Muscle layer of colon (tissue), 2 donors: ENCODE measurements around the gene MCTS1.
"Not testable (repeated sequence)": the region's sequence is repeated elsewhere in the genome, so short reads cannot be mapped to it uniquely, and the experiment has no call there.

Experiments used
- H3K27ac ChIP-seq: one replicate; pipeline ENCODE4 v1.7.0; 2013; ENCODE audit warnings: low read depth, mild to moderate bottlenecking, low read length, moderate library complexity
- H3K27me3 ChIP-seq, 2 donors: one replicate each; pipeline ENCODE4 v1.7.0; 2013; ENCODE audit warnings: low read length in 2 of 2, mild to moderate bottlenecking in 2 of 2; ENCODE audit not compliant: insufficient read depth in 2 of 2, control insufficient read depth in 1 of 2
- H3K36me3 ChIP-seq: one replicate; pipeline ENCODE4 v1.7.0; 2013; ENCODE audit warnings: mild to moderate bottlenecking, low read length; ENCODE audit not compliant: insufficient read depth
- H3K4me1 ChIP-seq: one replicate; pipeline ENCODE4 v1.7.0; 2013; ENCODE audit warnings: mild to moderate bottlenecking, low read length; ENCODE audit not compliant: insufficient read depth
- H3K4me3 ChIP-seq, 2 donors: one replicate each; pipeline ENCODE4 v1.7.0; 2013; ENCODE audit warnings: low read length in 2 of 2, low read depth in 1 of 2, mild to moderate bottlenecking in 1 of 2, moderate library complexity in 1 of 2
- H3K9ac ChIP-seq: one replicate; pipeline ENCODE4 v1.7.0; 2013; ENCODE audit warnings: low read length
- H3K9me3 ChIP-seq: one replicate; pipeline ENCODE4 v1.7.0; 2013; ENCODE audit warnings: mild to moderate bottlenecking, low read length
- donor health status: abdominal sarcoma.
- donor health status: Adenocarcinoma of cecum.

MCTS1 gene

DNA sequence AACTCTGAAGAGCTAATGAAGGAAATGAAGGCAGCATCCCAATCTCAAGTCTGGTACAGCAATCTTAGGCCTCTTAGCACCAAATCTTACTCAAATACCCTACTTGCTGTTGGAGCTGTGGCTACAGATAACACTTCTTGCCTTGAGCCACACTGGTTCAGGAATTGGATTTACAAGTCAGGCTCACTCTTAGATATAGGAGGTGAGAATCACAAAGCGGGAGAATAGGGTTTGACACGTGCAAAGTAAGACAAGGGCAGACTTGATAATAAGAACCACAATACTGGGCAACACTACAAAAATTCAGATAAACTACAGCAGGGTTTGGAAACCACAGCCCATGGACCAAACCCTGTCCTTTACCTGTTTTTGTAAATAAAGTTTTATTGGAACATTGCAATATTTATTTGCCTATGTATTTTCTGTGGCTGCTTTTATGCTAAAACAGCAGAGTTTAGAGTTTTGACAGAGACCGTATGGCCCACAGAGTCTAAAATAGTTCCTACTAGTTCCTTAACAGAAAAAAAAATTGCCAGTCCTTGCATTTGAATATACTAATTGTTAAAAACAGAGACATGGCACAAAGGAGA lies 33.8 kb upstream of the MCTS1 start:
- Histone ChIP-seq H3K36me3 (no peaks in the 10 kb centered on the region), H3K9ac (no peak overlapping the region), H3K27ac (no peak overlapping the region), H3K9me3 (no peaks in the 10 kb centered on the region), H3K27me3 (no peaks in the 10 kb centered on the region), H3K4me3 (no peak overlapping the region), H3K4me1 (no peaks in the 10 kb centered on the region)

DNA sequence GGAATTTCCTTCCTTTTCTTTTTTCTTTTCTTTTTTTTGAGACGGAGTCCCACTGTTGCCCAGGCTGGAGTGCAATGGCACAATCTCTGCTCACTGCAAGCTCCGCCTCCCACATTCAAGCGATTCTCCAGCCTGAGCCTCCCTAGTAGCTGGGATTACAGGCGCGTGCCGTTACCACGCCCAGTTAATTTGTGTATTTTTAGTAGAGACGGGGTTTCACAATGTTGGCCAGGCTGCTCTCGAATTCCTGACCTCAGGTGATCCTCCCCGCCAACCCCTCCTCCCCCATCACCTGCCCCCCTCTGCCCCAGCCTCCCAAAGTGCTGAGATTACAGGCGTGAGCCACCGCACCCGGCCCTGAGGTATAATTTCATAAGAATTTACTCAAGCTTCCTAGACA lies 30.1 kb upstream of the MCTS1 start:
- H3K27ac ChIP-seq, H3K4me1 ChIP-seq: not testable (repeated sequence)

DNA sequence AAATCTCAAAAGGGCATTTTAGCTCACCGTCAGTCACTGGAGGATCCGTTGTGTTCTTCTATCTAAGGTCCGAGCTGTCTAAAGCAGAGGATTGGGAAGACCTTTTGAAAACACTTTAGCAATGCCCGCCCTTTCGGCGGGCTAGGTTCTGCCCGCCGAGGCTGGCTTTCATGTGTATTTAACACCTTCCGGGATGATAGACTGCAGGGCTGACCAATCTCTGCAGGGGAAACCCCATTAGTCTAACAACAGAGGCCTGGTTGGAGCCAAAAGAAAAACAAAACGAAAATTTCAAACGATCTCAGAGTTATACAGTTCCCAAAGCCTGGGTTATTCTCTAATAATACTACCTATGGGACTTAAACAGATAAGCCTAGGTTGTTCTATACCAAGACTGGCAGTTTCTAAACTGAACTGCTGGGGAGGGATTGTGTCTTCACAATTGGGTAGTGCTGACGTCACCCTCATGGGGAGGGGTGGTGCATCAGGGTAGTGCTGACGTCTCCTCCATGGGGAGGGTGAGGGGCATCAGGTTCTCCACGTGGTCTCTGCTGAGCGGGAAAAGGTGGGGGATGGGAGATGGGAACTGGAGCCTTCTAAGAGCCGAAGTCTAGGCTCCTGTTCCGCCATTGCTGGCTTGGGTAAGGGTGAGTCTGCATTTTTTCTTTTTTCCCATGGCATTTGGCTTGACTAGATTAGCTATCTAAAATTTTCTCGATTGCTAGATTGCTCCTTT lies 28.4 kb upstream of the MCTS1 start:
- H3K36me3 ChIP-seq, result no peaks in the 10 kb centered on the region

More for the DNA sequence above, 30.1 kb upstream of the MCTS1 start:
- H3K9ac ChIP-seq, H3K4me3 ChIP-seq, H3K9me3 ChIP-seq, H3K36me3 ChIP-seq, H3K27me3 ChIP-seq: not testable (repeated sequence)

DNA sequence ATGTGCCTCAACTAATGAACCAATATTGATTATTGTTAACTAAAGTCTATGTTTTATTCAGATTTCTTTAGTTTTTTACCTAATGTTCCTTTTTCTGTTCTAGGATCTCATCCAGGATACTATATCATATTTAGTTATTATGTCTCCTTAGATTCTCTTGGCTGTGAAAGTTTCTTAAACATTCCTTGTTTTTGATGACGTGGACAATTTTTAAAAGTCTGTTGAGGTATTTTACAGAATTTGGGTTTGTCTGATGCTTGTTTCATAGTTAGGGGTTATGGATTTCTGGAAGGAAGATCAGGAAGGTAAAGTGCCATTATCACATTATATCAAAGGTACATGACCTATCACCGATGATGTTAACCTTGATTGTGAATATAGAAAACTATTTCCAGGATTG lies 18.2 kb upstream of the MCTS1 start:
- Histone ChIP-seq H3K27me3 (no peaks in the 10 kb centered on the region), H3K27ac (no peak overlapping the region), H3K9ac (no peak overlapping the region), H3K4me3 (no peak overlapping the region), H3K9me3 (no peaks in the 10 kb centered on the region), H3K4me1 (no peaks in the 10 kb centered on the region), H3K36me3 (no peaks in the 10 kb centered on the region)

More for the DNA sequence above, 28.4 kb upstream of the MCTS1 start:
- Histone ChIP-seq H3K27ac (no peak overlapping the region), H3K4me3 (no peak overlapping the region), H3K9me3 (no peaks in the 10 kb centered on the region), H3K4me1 (no peaks in the 10 kb centered on the region), H3K27me3 (no peaks in the 10 kb centered on the region), H3K9ac (no peak overlapping the region)

DNA sequence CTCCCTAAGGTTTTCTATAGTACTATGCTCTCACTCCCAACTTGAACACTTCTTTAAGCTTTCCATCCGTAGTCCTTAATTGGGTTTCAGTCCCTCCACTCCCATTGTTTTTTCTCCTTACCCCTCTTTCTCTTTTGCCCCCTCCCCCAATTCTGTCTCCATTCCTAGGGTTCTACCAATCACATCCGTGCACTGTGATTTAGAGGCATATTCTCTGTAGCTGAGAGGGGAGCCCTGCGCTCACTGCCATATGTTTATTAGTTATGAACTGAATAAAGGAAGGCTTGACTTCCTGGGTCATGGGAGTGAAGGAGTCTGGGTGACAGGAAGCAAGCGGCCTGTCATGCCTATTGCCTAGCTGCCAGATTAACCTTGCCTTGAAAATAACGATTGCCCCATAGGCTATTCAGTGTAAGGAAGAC lies 471 bp downstream of the MCTS1 start:
- Histone ChIP-seq H3K36me3 (peaks cover 3% of the 10 kb centered on the region), H3K9me3 (no peaks in the 10 kb centered on the region), H3K4me3 (peak overlapping the region; percentile 3 to 58), H3K27ac (peak overlapping the region; percentile 8), H3K27me3 (no peaks in the 10 kb centered on the region), H3K9ac (peak overlapping the region; percentile 62), H3K4me1 (peaks cover 4% of the 10 kb centered on the region)

DNA sequence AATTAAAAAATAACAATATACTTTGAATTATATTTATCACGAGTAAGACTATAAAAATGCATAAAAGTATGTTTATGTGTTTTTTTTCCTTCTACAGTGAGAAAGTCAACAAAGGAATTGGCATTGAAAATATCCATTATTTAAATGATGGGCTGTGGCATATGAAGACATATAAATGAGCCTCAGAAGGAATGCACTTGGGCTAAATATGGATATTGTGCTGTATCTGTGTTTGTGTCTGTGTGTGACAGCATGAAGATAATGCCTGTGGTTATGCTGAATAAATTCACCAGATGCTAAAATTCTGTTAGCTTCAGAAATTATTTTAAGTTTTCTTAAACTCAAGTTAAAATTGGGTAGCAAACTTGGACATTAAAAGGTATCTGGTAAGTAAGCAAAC lies 8.2 kb downstream of the MCTS1 start:
- Histone ChIP-seq H3K4me3 (no peak overlapping the region), H3K36me3 (peaks cover 3% of the 10 kb centered on the region), H3K27me3 (no peaks in the 10 kb centered on the region), H3K4me1 (no peaks in the 10 kb centered on the region), H3K9me3 (no peaks in the 10 kb centered on the region), H3K27ac (no peak overlapping the region), H3K9ac (no peak overlapping the region)

DNA sequence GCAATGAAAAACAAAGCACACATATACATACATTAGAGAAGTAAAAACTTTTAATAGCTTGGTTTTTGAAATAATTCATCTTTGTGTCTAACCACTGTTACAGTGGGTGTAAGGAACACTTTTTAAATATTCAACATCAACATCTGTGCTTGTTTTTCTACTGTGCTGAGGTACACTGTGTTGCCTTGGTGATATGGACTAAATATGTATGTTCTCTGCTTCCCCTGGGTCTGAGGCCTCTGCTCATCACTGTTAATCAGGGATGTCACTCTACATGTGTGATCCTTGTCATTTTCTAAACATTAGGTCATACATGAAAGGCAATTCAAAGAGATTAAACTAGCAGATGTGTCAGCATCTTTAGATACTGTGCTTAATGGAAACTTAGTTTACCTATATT lies 10.9 kb downstream of the MCTS1 start:
- Histone ChIP-seq H3K4me1 (no peaks in the 10 kb centered on the region), H3K9me3 (no peaks in the 10 kb centered on the region), H3K27ac (no peak overlapping the region), H3K27me3 (no peaks in the 10 kb centered on the region), H3K9ac (no peak overlapping the region), H3K36me3 (no peaks in the 10 kb centered on the region), H3K4me3 (no peak overlapping the region)

DNA sequence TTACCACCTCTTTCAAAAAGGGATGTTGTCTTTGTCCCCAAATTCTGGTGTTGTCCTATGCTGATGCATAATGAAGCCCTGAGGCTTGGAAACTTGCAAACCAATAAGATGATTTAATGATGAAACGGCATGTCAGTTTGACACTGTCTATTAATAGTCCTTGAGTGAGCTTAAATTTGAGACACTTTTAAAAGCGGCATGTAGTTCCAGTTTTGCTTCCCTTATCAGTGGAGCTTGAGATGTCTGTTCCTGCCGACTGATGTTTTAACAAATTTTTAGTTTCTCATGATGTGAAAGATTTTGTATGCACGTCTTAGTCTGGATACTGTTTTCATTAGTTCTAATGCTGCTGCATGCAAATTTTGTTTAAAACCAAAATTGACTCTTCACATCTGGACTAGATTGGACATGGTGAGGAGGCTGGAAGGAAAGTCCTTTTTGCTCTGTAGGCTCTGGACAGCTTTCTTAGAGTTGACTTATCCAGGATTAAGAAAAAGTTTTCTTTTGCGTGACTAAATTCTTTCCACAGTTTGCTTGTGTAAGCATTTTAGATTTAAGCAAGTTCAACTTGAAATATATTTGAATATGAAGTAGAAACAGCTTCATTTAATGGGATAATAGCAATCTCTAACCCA lies 14.2 kb downstream of the MCTS1 start:
- no peak overlapping the region for H3K4me3 ChIP-seq
- no peaks in the 10 kb centered on the region for H3K27me3 ChIP-seq
- no peak overlapping the region for H3K27ac ChIP-seq
- no peak overlapping the region for H3K9ac ChIP-seq
- no peaks in the 10 kb centered on the region for H3K9me3 ChIP-seq
- no peaks in the 10 kb centered on the region for H3K4me1 ChIP-seq
- no peaks in the 10 kb centered on the region for H3K36me3 ChIP-seq

DNA sequence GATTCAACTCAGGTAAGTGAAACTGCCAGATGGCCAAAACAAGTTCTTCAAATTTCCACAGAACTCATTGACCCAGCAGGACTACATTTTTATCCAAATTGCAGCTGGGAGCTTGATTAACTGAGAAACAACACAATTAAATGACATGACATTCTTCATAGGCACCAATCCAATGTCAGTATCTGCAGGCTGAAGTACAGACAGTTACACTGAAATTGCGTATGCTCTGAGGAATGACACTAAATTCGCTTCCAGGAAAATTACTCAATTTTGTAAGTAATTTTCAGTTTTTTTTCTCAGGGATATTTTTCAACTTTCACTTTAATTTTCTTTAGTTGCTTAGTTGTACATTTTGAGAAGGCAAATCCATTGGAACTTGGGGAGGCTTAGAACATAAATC lies 21.5 kb downstream of the MCTS1 start:
- Histone ChIP-seq H3K27ac (no peak overlapping the region), H3K9ac (no peak overlapping the region), H3K9me3 (no peaks in the 10 kb centered on the region), H3K36me3 (no peaks in the 10 kb centered on the region), H3K4me3 (no peak overlapping the region), H3K27me3 (no peaks in the 10 kb centered on the region), H3K4me1 (no peaks in the 10 kb centered on the region)

DNA sequence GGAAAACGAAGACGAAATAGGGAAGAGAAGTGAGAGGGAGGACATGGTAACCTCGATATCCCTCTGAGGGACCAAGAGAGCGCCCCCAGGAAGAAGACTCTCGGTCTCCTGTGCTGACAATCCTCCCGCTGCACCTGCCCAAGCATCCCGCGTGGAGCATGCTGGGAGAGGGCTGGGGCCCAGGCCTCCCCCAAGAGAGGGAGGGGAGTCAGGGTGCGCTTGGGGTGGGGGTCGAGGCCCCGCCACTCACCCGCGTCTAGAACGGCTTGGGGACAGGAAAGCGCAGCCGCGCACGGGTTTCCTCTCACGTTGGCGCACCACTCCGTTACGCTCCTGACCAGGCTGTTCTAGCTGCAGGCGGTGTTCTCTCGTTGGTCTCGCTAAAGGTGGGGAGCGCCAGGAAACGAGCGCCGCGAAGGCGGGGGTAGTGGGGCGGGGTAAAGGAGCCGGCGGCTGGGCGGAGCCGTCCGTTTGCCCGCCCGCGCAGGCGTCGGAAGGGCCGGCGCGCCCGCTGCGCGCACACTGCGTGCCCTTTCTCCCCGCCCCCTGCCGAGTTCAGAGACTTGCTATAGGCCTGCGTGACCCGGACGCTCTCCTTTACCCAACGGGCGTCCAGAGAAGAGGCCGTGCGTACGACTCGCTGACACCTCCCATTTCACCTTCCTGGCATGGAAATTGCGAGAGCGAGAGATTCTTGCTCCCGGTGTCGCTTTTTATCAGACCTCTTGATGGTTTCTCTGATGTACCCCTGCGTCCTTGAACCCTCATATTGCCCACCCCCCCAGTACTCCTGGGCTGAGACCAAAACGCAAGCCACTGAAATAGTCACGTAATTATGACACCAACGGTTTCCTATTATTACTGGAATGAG lies 26.0 kb downstream of the MCTS1 start, which contains the start of gene C1GALT1C1:
Gene C1GALT1C1 (minus strand): TSS at position 388 of the 871 bp plus-strand sequence. CDS start 2,888 bp downstream, outside the sequence.
- H3K9me3 ChIP-seq, result no peaks in the 10 kb centered on the region
- no peaks in the 10 kb centered on the region for H3K4me1 ChIP-seq
- H3K36me3 ChIP-seq, result no peaks in the 10 kb centered on the region
- H3K9ac ChIP-seq, result peak within 1 kb of the TSS; percentile 63
- peak within 1 kb of the TSS; percentile 67 for H3K27ac ChIP-seq
- peak within 1 kb of the TSS; percentile 57 to 65 for H3K4me3 ChIP-seq
- H3K27me3 ChIP-seq, result no peaks in the 10 kb centered on the region

DNA sequence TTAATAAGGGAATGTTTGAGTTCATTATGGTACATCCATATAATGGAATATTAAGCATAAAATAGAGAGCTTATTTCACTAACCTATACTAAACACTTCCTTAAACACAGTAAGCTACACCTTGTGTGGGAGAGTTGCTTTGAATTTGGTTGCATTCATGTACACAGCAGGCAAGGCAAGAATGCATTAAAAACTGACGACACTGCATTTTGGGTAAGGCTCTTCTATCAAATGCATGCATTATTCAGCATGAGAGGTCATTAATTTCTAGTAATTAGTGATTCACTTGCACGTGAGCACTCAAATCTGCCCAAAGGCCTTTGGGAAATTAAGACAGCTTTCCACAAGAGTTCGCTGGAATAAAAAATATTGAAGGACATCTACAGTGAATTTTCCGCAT lies 34.7 kb downstream of the MCTS1 start:
- H3K36me3 ChIP-seq, result no peaks in the 10 kb centered on the region
- H3K4me3 ChIP-seq, result no peak overlapping the region
- no peak overlapping the region for H3K9ac ChIP-seq
- H3K27ac ChIP-seq, result no peak overlapping the region
- H3K4me1 ChIP-seq, result no peaks in the 10 kb centered on the region
- no peaks in the 10 kb centered on the region for H3K9me3 ChIP-seq
- H3K27me3 ChIP-seq, result no peaks in the 10 kb centered on the region
